ENCODE measurements around the gene PMPCB. TPM values are rescaled to one million over a fixed set of nuclear protein-coding genes. Genes with fewer than 3 reads are reported as not detected.
A peak's percentile ranks its signal among the peaks of the same experiment; 100 is the strongest.

PMPCB gene
- total and polyA plus RNA-seq, 10 of the 15 experiments (the other 5 are each of a cell fraction or from before 2014, with no cell fraction given): 70.3 to 163 (median 102) TPM

GRCh38 chr7:103296901-103297836 lies at the start of gene PMPCB (continued):
- TF ChIP-seq IRF5 (IDR thresholded peaks at IDR 0.05; ENCODE audit: borderline replicate concordance) (no peak), BCL3 (IDR thresholded peaks at IDR 0.05; ENCODE audit: borderline replicate concordance, insufficient read depth, low read depth, low read length, poor library complexity, severe bottlenecking) (no peak), YBX1 (IDR thresholded peaks at IDR 0.05) (no peak), HDGF (IDR thresholded peaks at IDR 0.05) (no peak), KLF5 (IDR thresholded peaks at IDR 0.05; ENCODE audit: partially characterized antibody) (peak; percentile 85), ZNF274 (IDR thresholded peaks at IDR 0.05; ENCODE audit: insufficient read depth, insufficient read length) (no peak), POLR2A (IDR thresholded peaks at IDR 0.05; ENCODE audit: low read depth, low read length) (peak; percentile 94), CTCF (IDR thresholded peaks at IDR 0.05 in 2 of 3, conservative IDR thresholded peaks at IDR 0.05 in 1 of 3; ENCODE audit: control insufficient read depth in 2 of 3, extremely low read depth in 1 of 3, insufficient read depth in 1 of 3, low read depth in 3 of 3, low read length in 3 of 3) (peak; percentile 92 to 98 (median 95); a peak in 5 of 6 replicates), TBL1XR1 (IDR thresholded peaks at IDR 0.05; ENCODE audit: low read depth, low read length) (peak; percentile 90), ZNF592 (IDR thresholded peaks at IDR 0.05) (no peak), BCLAF1 (IDR thresholded peaks at IDR 0.05) (no peak), MYC (IDR thresholded peaks at IDR 0.05; ENCODE audit: insufficient read depth, insufficient read length, insufficient replicate concordance, low read length, severe bottlenecking) (no peak), MYB (IDR thresholded peaks at IDR 0.05; ENCODE audit: borderline replicate concordance, low read depth, low read length) (no peak), MLLT1 (IDR thresholded peaks at IDR 0.05) (peak; percentile 59; the same call in 1 of the 2 replicates)

Measured in GM12878 (cell line).